ENCODE measurements around the gene MYRF. TPM values are rescaled to one million over a fixed set of nuclear protein-coding genes. Genes with fewer than 3 reads are reported as not detected.

MYRF gene
- total and polyA plus RNA-seq, 2 of the 4 experiments (the other 2 are of a cell fraction): 1.6 to 10.7 TPM

GRCh38 chr11:61744181-61744580, 8.3 kb upstream of the MYRF start:
- Histone ChIP-seq H3K27ac (ENCODE audit: insufficient read depth, low read length) (no peak overlapping the region), H3K4me3 (ENCODE audit: insufficient read depth, low read depth, low read length) (no peak overlapping the region), H3K4me2 (ENCODE audit: low read depth, low read length) (no peak overlapping the region), H2BK15ac (ENCODE audit: low read depth, low read length) (no peak overlapping the region), H3K56ac (ENCODE audit: extremely low read depth, insufficient read depth, low read length) (no peak overlapping the region), H3K27me3 (ENCODE audit: control insufficient read depth, insufficient read depth, low read length) (no peaks in the 10 kb centered on the region; the same call in 1 of the 2 replicates), H4K91ac (ENCODE audit: insufficient read depth, low read depth, low read length) (no peak overlapping the region), H3K4ac (ENCODE audit: low read depth, low read length) (no peak overlapping the region), H3K36me3 (ENCODE audit: control insufficient read depth, insufficient read depth, low read length) (peaks cover 3% of the 10 kb centered on the region; the same call in 1 of the 2 replicates), H3K9ac (ENCODE audit: low read depth, low read length) (no peak overlapping the region), H2AK9ac (replicated peaks; ENCODE audit: low read depth, low read length, poor library complexity) (peak overlapping the region; percentile 42), H3K23ac (ENCODE audit: low read depth, low read length) (no peak overlapping the region), H2BK120ac (ENCODE audit: low read depth, low read length) (no peak overlapping the region), H4K20me1 (ENCODE audit: insufficient read depth, low read length) (no peaks in the 10 kb centered on the region), H2BK20ac (ENCODE audit: low read depth, low read length) (no peak overlapping the region), H3K9me1 (ENCODE audit: insufficient read depth, low read length) (no peaks in the 10 kb centered on the region), H2AFZ (replicated peaks; ENCODE audit: low read length, poor library complexity) (no peak overlapping the region), H2AK5ac (ENCODE audit: low read depth, low read length) (no peak overlapping the region), H3K4me1 (ENCODE audit: control insufficient read depth, insufficient read depth, low read length) (no peaks in the 10 kb centered on the region), H3K9me3 (ENCODE audit: control insufficient read depth, insufficient read depth, low read length) (no peaks in the 10 kb centered on the region), H3K14ac (replicated peaks; ENCODE audit: low read depth, low read length) (no peak overlapping the region), H2BK5ac (ENCODE audit: low read depth, low read length, poor library complexity, severe bottlenecking) (no peak overlapping the region), H3K18ac (ENCODE audit: low read depth, low read length) (no peak overlapping the region), H3K79me1 (ENCODE audit: low read depth in 1 of 2, low read length in 2 of 2) (no peaks in the 10 kb centered on the region), H4K5ac (ENCODE audit: low read depth, low read length) (no peak overlapping the region), H4K8ac (ENCODE audit: low read depth in 2 of 2, low read length in 2 of 2) (no peak overlapping the region)
- WGBS, 2 experiments (ENCODE audit: extremely low coverage in 2 of 2, insufficient read length in 1 of 2): 85% methylated on average over 17 of the region's 20 CpGs; no CpG with 5 or more reads in 1 of the 2 experiments
- ATAC-seq (ENCODE audit: low read depth) (no peak), DNase-seq (peak; percentile 34)
- POLR2A ChIA-PET (ENCODE audit: unreplicated experiment): no interaction called here
- in situ Hi-C loops (cut with MboI; ENCODE audit: low sequenced_read_pairs): no loop called here
- CTCF ChIA-PET: interaction anchor here (0.9 kb wide), 1 partner anchor 11 kb away, joined by 3 read pairs; no protein-coding TSS in a partner anchor
- BruUV-seq (replicated peaks): no TSS peak
- TF ChIP-seq MAZ (IDR thresholded peaks at IDR 0.05; ENCODE audit: borderline replicate concordance, low read depth, low read length) (no peak), FOS (IDR thresholded peaks at IDR 0.05; ENCODE audit: low read depth, low read length) (no peak), MXI1 (IDR thresholded peaks at IDR 0.05; ENCODE audit: borderline replicate concordance, low read depth, low read length) (no peak), BHLHE40 (IDR thresholded peaks at IDR 0.05; ENCODE audit: low read depth, low read length) (no peak), CHD1 (IDR thresholded peaks at IDR 0.05; ENCODE audit: low read depth, low read length) (no peak), RFX5 (IDR thresholded peaks at IDR 0.05; ENCODE audit: low read depth, low read length) (no peak), ELK1 (IDR thresholded peaks at IDR 0.05; ENCODE audit: borderline replicate concordance, low read depth, low read length) (no peak), POLR2A (IDR thresholded peaks at IDR 0.05; ENCODE audit: low read depth, low read length) (no peak), SMC3 (IDR thresholded peaks at IDR 0.05; ENCODE audit: low read depth, low read length) (no peak), MAFK (IDR thresholded peaks at IDR 0.05; ENCODE audit: low read depth, low read length) (no peak), CTCF (conservative IDR thresholded peaks at IDR 0.05; ENCODE audit: low read depth, low read length) (no peak), RAD21 (IDR thresholded peaks at IDR 0.05; ENCODE audit: low read length) (no peak)
- intact Hi-C loops (cut with micrococcal nuclease): no loop called here
- dilution Hi-C loops (cut with HindIII; ENCODE audit: low sequenced_read_pairs, unreplicated experiment): no loop called here
